Activated CD8-positive, alpha-beta memory T cell treated with anti-CD3 and anti-CD28 coated beads, Interleukin-2, amount 50 U/mL, for 24 hours (primary cell): ENCODE data around the gene SMC1B.
"Not testable (repeated sequence)": the region's sequence is repeated elsewhere in the genome, so short reads cannot be mapped to it uniquely, and the experiment has no call there.

ENCODE experiments used
- DNase-seq: peaks from one replicate; pipeline ENCODE4 v3.0.0-alpha.2; 2020; ENCODE audit errors: extremely low read depth

SMC1B gene

GRCh38 chr22:45413368-45414211, at the start of gene SMC1B, which contains the start of gene RIBC2:
Gene SMC1B, minus strand, starts transcription at chr22:45413599. Its CDS starts 32 bp downstream, at chr22:45413567.
Gene RIBC2, plus strand, starts transcription at chr22:45413693. Its CDS starts 194 bp downstream, at chr22:45413887.
- peak; percentile 69 for DNase-seq

GRCh38 chr22:45462034-45462655, 48.7 kb upstream of the SMC1B start:
- no peak for DNase-seq

- DNase-seq: no peak
Observed at GRCh38 chr22:45460288-45461109, 47.1 kb upstream of the SMC1B start.

- DNase-seq: no peak
Observed at GRCh38 chr22:45459235-45459634, 45.8 kb upstream of the SMC1B start.

- no peak for DNase-seq
Observed at GRCh38 chr22:45458532-45458931, 45.1 kb upstream of the SMC1B start.

GRCh38 chr22:45456811-45457210, 43.4 kb upstream of the SMC1B start:
- DNase-seq: no peak

- no peak for DNase-seq
Observed at GRCh38 chr22:45455621-45456020, 42.2 kb upstream of the SMC1B start.

GRCh38 chr22:45455212-45455611, 41.8 kb upstream of the SMC1B start:
- DNase-seq: no peak

GRCh38 chr22:45454275-45454674, 40.9 kb upstream of the SMC1B start:
- no peak for DNase-seq

- no peak for DNase-seq
Observed at GRCh38 chr22:45453764-45454163, 40.4 kb upstream of the SMC1B start.

GRCh38 chr22:45452565-45453379, 39.4 kb upstream of the SMC1B start:
- no peak for DNase-seq

GRCh38 chr22:45451972-45452371, 38.6 kb upstream of the SMC1B start:
- DNase-seq: no peak

- no peak for DNase-seq
Observed at GRCh38 chr22:45450921-45451651, 37.7 kb upstream of the SMC1B start.

- DNase-seq: no peak
Observed at GRCh38 chr22:45450101-45450785, 36.8 kb upstream of the SMC1B start.

GRCh38 chr22:45449442-45449841, 36.0 kb upstream of the SMC1B start:
- not testable (repeated sequence) for DNase-seq

GRCh38 chr22:45448431-45448830, 35.0 kb upstream of the SMC1B start:
- DNase-seq: no peak

GRCh38 chr22:45447596-45447995, 34.2 kb upstream of the SMC1B start:
- DNase-seq: not testable (repeated sequence)

- DNase-seq: no peak
Observed at GRCh38 chr22:45446216-45446615, 32.8 kb upstream of the SMC1B start.

- DNase-seq: no peak
Observed at GRCh38 chr22:45445031-45445710, 31.8 kb upstream of the SMC1B start.
